Cardiac muscle cell (in vitro differentiated cells and primary cell): Measurements from ENCODE around the gene TCAF1. TPM values are rescaled to one million over a fixed set of nuclear protein-coding genes. Genes with fewer than 3 reads are reported as not detected.

Experiments
- DNase-seq, 2 donors: peaks; one replicate each; pipeline versions ENCODE4 v3.0.0 to v3.0.0-alpha.2; 2010 to 2017; ENCODE audit warnings: low read depth in 1 of 2, low spot score in 1 of 2
- H3K27ac ChIP-seq: fragments of 200-600 bp; sonication (generic); 2 replicates; pipeline ENCODE4 v1.5.1; 2016
- H3K27me3 ChIP-seq: fragments of 200-600 bp; sonication (generic); 2 replicates; pipeline ENCODE4 v1.6.0; 2016; ENCODE audit warnings: control low read depth
- H3K36me3 ChIP-seq: fragments of 200-600 bp; sonication (generic); 2 replicates; pipeline ENCODE4 v1.5.1; 2016; ENCODE audit warnings: control low read depth
- H3K4me1 ChIP-seq: fragments of 200-600 bp; sonication (generic); 2 replicates; pipeline ENCODE4 v1.8.1; 2017; ENCODE audit warnings: low read depth, mild to moderate bottlenecking, mixed run types
- H3K4me3 ChIP-seq: fragments of 200-600 bp; sonication (generic); 2 replicates; pipeline ENCODE4 v1.5.1; 2016; ENCODE audit warnings: mild to moderate bottlenecking
- H3K9me3 ChIP-seq: fragments of 200-600 bp; sonication (generic); 2 replicates; pipeline ENCODE4 v1.5.1; 2017; ENCODE audit warnings: low read depth, mild to moderate bottlenecking, control low read depth
- CTCF ChIP-seq: IDR thresholded peaks from 2 replicates; pipeline ENCODE4 v1.5.1; 2012; ENCODE audit warnings: low read depth, mild to moderate bottlenecking, low read length
- polyA plus RNA-seq: library from polyadenylated mRNA; unstranded; fragments of >200 nt; fragmentation: Nextera tagmentation; extraction: Ambion mirVana; gene quantifications from 2 replicates; pipeline ENCODE4 v1.2.1, GENCODE V29; 2016
- total RNA-seq: library from RNA; depleted of rRNA; stranded (reverse); fragments of >200 nt; gene quantifications from 2 replicates; pipeline ENCODE4 v1.2.3, GENCODE V29; 2016

The TCAF1 gene
- total and polyA plus RNA-seq, 2 experiments from 2014 or later: 58.6 to 82.7 TPM

GRCh38 chr7:143890558-143890957 lies 11.4 kb downstream of the TCAF1 start:
- Histone ChIP-seq H3K4me1 (no peaks in the 10 kb centered on the region), H3K4me3 (no peak overlapping the region), H3K27ac (no peak overlapping the region), H3K36me3 (no peaks in the 10 kb centered on the region), H3K27me3 (no peaks in the 10 kb centered on the region), H3K9me3 (no peaks in the 10 kb centered on the region)
- TF ChIP-seq CTCF: no peak
- DNase-seq: no peak

GRCh38 chr7:143889068-143889467 lies 12.9 kb downstream of the TCAF1 start:
- Histone ChIP-seq H3K9me3 (no peaks in the 10 kb centered on the region), H3K36me3 (no peaks in the 10 kb centered on the region), H3K27ac (no peak overlapping the region), H3K4me3 (no peak overlapping the region), H3K27me3 (no peaks in the 10 kb centered on the region), H3K4me1 (no peaks in the 10 kb centered on the region)
- no peak for DNase-seq
- no peak for TF ChIP-seq CTCF

GRCh38 chr7:143886826-143887477 lies 15.0 kb downstream of the TCAF1 start:
- no peak overlapping the region for H3K4me3 ChIP-seq
- no peaks in the 10 kb centered on the region for H3K36me3 ChIP-seq
- no peaks in the 10 kb centered on the region for H3K4me1 ChIP-seq
- no peaks in the 10 kb centered on the region for H3K27me3 ChIP-seq
- no peaks in the 10 kb centered on the region for H3K9me3 ChIP-seq
- H3K27ac ChIP-seq: no peak overlapping the region
- TF ChIP-seq CTCF: no peak
- no peak for DNase-seq

GRCh38 chr7:143885951-143886350 lies 16.0 kb downstream of the TCAF1 start:
- DNase-seq: no peak
- Histone ChIP-seq H3K36me3 (no peaks in the 10 kb centered on the region), H3K27ac (no peak overlapping the region), H3K27me3 (no peaks in the 10 kb centered on the region), H3K4me3 (no peak overlapping the region), H3K4me1 (peaks cover 4% of the 10 kb centered on the region), H3K9me3 (no peaks in the 10 kb centered on the region)
- TF ChIP-seq CTCF: no peak

GRCh38 chr7:143884969-143885559 lies 16.9 kb downstream of the TCAF1 start:
- H3K27ac ChIP-seq: no peak overlapping the region
- peak overlapping the region; percentile 66 for H3K4me3 ChIP-seq
- no peaks in the 10 kb centered on the region for H3K27me3 ChIP-seq

More at GRCh38 chr7:143884969-143885559, 16.9 kb downstream of the TCAF1 start:
- peaks cover 4% of the 10 kb centered on the region for H3K4me1 ChIP-seq
- TF ChIP-seq CTCF: no peak
- H3K9me3 ChIP-seq: no peaks in the 10 kb centered on the region
- H3K36me3 ChIP-seq: no peaks in the 10 kb centered on the region
- peak; percentile 82 to 85 for DNase-seq
